HG02588 (cell line): Measurements from ENCODE around the gene MED27.

Source experiments
- ATAC-seq: cut with Tn5 transposase; IDR thresholded peaks from one replicate; pipeline ENCODE4 v1.9.1; 2021; ENCODE audit warnings: mild to moderate bottlenecking, moderate library complexity; ENCODE audit not compliant: unreplicated experiment

MED27 gene

DNA sequence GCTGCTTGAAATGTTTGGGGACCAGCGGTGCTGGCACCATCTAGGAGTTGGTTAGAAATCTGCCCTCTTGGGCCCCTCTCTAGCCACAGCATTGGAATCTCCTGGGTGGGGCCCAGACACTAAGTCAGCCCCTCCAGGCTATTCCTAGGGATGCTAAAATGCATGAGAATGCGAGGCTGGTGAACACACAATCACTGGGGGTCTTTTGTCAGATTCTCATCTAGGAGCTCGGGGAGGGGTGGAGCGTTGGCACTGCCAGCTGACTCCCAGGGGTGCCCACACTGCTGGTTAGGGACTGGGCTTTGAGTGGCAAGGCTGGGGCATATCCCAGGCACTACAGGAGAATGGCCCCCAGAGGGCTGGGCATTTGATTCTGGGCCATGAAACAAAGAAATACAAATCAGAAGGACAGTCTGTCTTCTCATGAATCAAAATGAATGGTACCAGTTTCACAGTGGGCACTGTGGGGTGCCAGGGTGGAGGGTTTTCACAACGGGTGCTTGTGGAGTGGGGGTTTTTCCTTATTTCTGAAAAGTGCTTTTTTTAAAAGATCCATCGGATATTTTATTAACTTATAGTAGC is 212.0 kb downstream of the MED27 start:
- ATAC-seq = no peak

DNA sequence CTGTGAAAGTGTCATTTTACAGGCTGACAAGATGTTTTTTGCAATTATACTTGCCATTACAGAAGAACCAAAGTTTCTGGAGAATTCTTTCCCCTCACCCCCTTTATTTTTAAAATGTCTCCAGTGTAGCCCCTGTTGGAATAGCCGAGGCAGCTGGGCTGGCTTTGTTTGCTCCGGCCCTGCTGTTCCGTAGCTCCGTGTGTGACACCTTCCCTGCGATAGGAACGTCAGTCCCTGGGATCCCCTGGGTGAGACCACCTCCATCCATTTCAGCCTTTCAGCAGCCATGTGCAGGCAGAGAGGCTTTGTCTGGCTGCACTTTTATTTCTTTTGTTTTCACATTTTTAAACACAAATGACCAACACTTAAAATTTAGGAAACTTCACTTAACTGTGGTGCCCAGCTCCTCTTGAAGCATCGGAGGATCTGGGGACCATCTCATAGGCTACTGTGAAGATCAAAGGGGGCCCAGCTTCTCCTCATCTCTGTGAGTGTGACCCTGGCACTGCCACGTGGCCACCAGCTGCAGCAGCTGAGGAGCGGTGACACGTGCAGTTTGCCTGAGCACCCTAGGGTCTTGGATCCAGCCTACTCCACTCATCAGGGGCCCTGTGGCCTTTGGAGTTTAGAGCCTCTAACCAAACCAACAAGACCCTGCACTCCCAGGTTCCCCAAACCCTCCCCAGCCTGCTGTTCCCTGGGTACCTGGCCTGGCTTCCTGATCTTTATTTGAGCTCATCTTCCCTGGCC is 214.0 kb downstream of the MED27 start:
- no peak for ATAC-seq

- ATAC-seq = no peak
Observed at GRCh38 chr9:131864531-131864930, 215.1 kb downstream of the MED27 start.

DNA sequence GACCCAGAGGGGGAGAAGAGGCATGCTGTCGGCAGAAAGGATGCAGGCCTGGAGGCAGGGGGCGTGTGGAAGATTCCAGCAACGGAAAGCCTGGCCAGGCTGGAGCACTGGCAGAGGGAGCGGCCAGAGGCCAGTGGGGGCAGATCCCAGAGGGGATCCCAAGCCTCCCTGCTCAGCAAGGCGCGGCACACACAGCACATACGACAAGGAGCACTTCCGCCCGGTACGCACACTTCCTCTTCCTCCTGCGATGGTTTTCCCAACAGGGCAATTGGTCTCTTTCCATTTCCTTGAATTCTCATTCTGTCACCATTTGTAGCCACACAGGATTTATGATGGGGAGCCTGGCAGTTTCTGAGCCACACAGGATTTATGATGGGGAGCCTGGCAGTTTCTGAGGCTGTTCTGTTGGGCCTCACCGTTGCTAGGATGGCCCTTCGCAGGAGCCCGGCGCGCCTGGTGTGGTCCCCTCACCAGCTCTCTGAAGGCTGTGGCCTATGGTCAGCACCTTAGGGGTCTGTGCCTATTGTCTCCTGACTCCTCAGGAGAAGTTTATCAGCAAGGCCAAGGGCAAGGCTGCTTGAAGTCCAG is 216.3 kb downstream of the MED27 start:
- no peak for ATAC-seq

GRCh38 chr9:131862261-131862660 is 217.4 kb downstream of the MED27 start:
- ATAC-seq = no peak

GRCh38 chr9:131860430-131860829 is 219.2 kb downstream of the MED27 start:
- no peak for ATAC-seq

GRCh38 chr9:131858147-131858546 is 221.5 kb downstream of the MED27 start:
- no peak for ATAC-seq

- ATAC-seq = no peak
Observed at GRCh38 chr9:131856105-131856504, 223.6 kb downstream of the MED27 start.

DNA sequence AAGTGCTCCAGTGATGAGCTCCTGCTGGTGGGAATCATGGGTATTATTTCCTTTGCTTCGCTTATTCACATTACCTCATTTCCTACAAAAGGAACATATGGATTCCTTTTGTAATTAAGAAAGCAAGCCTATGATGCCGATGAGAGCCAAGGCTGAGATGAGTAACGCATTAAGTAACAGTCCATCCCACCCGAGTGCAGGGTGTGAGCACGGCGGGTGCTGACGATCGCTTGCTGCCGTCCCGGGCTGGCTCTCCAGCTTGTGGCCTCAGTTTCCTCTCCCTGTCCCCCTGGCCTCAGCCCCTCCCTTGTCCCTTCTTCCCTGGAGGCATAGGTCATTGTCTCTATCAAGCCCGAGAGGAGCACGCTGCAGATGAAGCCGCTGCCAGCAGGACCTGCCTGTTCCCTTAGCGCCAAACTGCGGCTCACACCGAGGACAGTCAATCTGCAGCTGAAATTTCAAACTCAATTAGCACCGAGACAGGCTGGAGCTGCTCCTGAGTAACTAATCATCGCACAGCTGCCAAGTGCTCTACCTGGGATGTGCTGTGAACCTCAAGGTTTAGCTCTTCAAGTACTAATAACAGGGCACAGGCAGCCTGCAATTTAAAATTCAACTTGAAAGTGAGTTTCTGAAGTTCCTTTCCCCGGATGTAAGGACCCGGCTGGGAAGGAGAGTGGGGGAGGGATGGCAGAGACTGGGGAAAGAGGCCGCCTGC is 224.6 kb downstream of the MED27 start:
- ATAC-seq = no peak

DNA sequence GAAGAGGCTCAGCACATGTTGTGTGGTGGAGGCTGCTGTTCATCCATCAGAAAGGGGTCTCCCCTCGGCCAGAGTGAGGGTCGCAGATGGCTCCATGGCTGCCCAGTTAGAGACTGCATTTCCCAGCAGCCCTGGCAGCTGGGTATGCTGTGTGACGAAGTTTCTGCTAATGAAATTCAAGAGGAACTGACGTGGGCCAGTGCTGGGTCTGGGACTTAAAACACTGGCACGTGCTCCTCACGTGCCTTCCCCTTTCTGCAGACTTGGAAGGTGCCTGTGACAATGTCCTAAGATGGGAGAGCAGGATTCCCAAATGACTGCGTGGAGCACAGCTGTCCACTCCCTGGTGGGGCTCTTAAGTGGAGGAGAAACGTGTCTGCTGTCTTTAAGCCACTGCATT is 225.3 kb downstream of the MED27 start:
- no peak for ATAC-seq

- ATAC-seq = no peak
Observed at GRCh38 chr9:131853434-131853833, 226.2 kb downstream of the MED27 start.

DNA sequence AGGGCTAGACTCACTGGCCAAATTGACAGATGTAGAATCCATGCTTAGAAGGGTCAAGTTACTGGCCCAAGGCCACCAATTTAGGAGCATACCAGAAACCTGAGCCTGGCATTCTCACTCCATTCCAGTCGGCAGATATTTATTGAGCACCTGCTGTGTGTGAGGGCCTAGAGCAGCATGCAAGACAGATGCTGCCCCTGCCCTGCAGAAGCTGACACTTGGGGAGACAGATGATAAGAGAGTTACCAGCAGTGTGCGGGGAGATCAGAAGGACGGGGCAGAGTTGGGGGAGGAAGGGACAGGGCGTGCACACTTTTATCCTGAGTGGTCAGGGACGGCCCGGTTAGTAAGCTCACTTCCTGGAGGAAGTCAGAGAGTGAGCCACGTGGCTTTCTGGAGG is 228.3 kb downstream of the MED27 start:
- ATAC-seq = no peak

DNA sequence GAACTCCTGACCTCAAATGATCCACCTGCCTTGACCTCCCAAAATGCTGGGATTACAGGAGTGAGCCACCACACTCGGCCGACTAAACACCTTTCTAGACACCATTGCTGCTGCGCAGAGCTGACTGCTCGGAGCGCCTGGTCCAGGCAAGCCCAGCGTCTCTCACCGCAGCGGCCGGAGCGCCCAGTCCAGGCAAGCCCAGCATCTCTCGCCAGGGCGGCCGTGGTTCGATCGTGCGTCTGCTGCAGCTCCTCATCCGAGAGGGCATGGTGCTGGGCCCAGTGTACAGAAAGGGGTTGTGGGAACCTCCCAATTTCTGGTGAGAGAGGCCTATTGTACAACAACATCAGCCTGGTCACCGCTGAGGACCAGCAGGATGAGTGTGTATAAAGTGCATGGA is 230.3 kb downstream of the MED27 start:
- ATAC-seq = no peak

GRCh38 chr9:131848570-131849160 is 231.0 kb downstream of the MED27 start:
- ATAC-seq = no peak

DNA sequence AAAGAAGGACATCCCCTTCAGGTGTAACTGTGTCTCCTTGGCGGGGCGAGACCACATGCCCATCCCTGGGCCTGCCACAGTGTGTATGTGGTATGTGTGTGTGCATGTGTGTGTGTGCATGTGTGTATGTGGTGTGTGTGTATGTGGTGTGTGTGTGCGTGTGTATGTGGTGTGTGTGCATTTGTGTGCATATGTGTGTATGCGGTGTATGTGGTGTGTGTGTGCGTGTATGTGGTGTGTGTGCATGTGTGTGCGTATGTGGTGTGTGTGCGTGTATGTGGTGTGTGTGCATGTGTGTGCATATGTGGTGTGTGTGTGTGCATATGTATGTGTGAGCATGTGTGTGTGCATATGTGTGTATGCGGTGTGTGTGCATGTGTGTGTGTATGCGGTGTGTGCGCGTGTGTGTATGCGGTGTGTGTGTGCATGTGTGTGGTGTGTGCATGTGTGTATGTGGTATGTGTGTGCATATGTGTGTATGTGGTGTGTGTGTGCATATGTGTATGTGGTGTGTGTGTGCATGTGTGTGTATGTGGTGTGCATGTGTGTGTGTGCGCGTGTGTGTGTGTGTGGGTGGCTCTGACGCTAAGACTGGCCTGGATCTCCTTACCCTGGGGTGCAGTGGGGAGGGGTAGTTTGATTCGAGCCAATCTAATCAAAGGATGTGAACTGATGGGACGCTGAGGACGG is 231.9 kb downstream of the MED27 start:
- no peak for ATAC-seq

GRCh38 chr9:131845305-131846298 is 234.1 kb downstream of the MED27 start:
- ATAC-seq = no peak

DNA sequence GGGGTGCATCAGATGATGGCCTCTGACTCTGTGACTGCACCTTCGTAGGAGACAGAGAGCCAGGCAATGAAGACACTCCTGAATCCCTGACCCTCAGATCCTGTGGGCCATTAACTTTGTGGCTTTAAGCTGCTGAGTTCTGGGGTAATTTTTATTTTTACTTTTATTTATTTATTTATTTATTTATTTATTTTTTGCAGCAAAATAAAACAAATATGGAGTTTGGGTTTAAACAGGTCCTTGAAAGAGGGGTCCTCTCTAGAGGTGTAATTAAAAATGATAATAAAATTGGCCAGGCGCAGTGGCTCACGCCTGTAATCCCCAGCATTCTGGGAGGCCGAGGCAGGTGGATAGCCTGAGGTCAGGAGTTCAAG is 234.9 kb downstream of the MED27 start:
- no peak for ATAC-seq

DNA sequence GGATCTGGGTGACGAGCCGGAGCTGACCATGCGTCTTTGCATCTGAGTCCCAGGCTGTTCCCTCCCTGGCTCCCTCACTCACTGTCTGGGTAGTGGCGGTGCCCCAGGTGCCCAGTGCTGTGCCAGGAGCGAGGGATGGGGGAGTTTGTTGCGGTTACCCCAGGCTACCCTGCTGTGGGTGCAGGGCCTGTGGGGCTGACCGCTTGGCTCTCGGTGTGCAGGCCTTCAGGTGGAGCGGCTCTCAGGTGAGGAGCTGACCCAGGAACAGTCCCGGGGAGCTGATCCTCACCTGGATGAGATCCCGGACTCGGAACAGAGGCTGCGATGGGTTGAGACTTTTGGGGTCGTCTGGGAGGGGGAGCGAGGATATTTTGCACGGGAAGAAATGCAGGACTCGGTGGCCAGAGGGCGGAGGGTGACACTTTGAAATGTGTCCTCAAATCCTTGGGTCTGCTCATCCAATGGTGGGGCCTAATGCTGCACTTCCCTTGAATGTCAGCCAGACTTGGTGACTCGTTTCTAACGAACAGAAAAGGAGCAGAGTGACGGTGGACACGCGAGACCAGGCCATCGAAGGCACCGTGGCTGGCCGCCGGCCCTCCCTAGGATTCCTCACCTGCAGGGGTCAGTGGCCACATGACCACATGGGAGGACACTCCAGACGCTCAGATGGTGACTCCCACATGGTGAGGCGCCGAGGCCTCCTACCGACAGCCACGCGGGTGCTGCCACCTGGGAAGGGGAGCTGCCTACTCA is 235.5 kb downstream of the MED27 start:
- ATAC-seq = no peak

DNA sequence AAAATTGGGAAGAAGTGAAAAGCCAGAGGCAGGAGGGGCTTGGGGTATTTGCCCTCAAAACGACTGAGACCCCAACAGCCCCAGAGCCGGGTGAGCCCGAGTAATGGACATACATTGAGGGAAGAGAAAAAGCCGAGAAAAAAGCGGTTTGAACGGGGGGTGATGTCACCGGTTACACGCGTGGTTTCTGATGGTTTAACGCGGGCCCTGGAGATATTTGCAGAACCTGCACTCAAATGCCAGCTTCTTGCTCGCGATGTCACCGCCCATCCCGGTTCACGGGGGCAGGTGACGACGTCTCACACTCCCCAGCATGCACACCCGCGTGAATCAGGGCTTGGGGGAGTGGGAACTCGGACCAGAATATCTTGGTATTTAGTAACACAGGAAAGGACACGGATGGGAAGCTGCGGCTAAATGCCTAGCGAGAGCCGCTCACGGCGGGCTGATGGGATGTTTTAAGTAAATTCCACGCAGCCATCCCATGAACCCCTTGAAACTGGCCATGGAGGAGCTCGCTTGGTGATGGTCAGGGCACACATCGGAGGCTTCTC is 237.8 kb downstream of the MED27 start:
- no peak for ATAC-seq
